Esophagus squamous epithelium (tissue), 4 donors: ENCODE data around the gene IL6.

Source experiments
- POLR2A ChIP-seq, 4 donors: fragments of 450-650 bp; IDR thresholded peaks; one replicate each; pipeline ENCODE4 v1.6.1; 2017; ENCODE audit warnings: antibody characterized with exemption in 4 of 4, mild to moderate bottlenecking in 4 of 4, moderate library complexity in 3 of 4
- TF ChIP-seq, protein P1 (sequence below), 6 experiments: fragments of 450-650 bp in 4 of 6; fragments of 200-600 bp in 2 of 6; sonication (generic) in 2 of 6; IDR thresholded peaks; one replicate each; pipeline ENCODE4 v1.5.1; 2016 to 2019; ENCODE audit warnings: antibody characterized with exemption in 6 of 6, mild to moderate bottlenecking in 4 of 6, moderate library complexity in 4 of 6

DNA sequence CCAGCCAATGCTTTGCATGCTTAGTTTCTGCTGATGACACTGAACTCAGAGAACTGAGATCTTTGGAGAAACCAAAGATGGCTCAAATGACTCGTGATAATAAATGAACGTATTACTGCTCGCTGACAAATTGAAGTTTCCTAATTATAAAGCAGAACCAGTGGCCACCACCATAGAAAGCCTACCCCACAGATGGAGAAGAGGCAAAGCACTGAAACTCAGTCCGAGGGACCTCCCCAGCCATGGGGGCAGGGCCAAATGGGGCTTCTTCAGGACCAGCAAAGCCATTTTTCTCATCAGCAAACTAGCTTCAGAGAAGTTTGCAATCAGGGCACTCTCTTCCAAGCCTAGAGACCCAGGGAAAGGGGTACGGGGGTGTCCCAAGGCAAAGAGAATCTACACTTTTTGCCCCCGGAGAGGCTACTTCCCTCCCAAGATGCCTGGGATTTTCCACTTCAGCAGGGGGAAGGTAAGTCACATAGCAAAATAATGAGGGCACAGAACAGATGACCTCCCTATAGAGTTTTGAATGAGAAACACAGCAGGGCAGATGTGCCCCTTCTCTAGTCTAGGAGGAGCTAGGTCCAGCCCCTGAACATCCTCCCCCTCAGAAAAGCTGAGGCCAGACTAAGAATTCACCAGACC lies 4.3 kb upstream of the IL6 start:
- TF ChIP-seq, protein P1, sequence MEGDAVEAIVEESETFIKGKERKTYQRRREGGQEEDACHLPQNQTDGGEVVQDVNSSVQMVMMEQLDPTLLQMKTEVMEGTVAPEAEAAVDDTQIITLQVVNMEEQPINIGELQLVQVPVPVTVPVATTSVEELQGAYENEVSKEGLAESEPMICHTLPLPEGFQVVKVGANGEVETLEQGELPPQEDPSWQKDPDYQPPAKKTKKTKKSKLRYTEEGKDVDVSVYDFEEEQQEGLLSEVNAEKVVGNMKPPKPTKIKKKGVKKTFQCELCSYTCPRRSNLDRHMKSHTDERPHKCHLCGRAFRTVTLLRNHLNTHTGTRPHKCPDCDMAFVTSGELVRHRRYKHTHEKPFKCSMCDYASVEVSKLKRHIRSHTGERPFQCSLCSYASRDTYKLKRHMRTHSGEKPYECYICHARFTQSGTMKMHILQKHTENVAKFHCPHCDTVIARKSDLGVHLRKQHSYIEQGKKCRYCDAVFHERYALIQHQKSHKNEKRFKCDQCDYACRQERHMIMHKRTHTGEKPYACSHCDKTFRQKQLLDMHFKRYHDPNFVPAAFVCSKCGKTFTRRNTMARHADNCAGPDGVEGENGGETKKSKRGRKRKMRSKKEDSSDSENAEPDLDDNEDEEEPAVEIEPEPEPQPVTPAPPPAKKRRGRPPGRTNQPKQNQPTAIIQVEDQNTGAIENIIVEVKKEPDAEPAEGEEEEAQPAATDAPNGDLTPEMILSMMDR (IDR thresholded peaks at IDR 0.05): no peak
- TF ChIP-seq POLR2A (IDR thresholded peaks at IDR 0.05): no peak
